Mucosa of descending colon (tissue), 3 donors: ENCODE results near the gene PIGK. TPM values are rescaled to one million over a fixed set of nuclear protein-coding genes. Genes with fewer than 3 reads are reported as not detected.

Experiments
- ATAC-seq: fragments of 200-7000 bp; cut with Tn5 transposase; one replicate; pipeline ENCODE4 v1.9.1; 2020; ENCODE audit warnings: mild to moderate bottlenecking, moderate library complexity
- DNase-seq, 3 donors: peaks; one replicate each; pipeline ENCODE4 v3.0.0-alpha.2; 2020
- H3K36me3 ChIP-seq: fragments of 200-600 bp; one replicate; pipeline ENCODE4 v1.8.0; 2021; ENCODE audit warnings: low read depth, mild to moderate bottlenecking
- H3K4me1 ChIP-seq: fragments of 200-600 bp; one replicate; pipeline ENCODE4 v1.8.0; 2021; ENCODE audit warnings: low read depth, mild to moderate bottlenecking
- H3K4me3 ChIP-seq: fragments of 200-600 bp; one replicate; pipeline ENCODE4 v1.8.0; 2021; ENCODE audit warnings: mild to moderate bottlenecking
- H3K9me3 ChIP-seq: fragments of 200-600 bp; one replicate; pipeline ENCODE4 v1.8.0; 2021; ENCODE audit warnings: mild to moderate bottlenecking
- intact Hi-C, 2 donors: fragments of 100-400 bp; cut with DNase I in 1 of 2; cut with micrococcal nuclease in 1 of 2; formaldehyde crosslinking; loops; one replicate each; pipeline versions ENCODE4 v1.11.0 to v1.11.1; 2022; cut with DNase I, micrococcal nuclease
- total RNA-seq, 3 donors: library from RNA; stranded (reverse); fragmentation: NEBNext Ultra II Directional in 2 of 3; extraction: Animal tissue kit (Norgen Biotek cat#: 25700) in 2 of 3; gene quantifications; one replicate each; pipeline versions ENCODE4 v1.2.1 to v1.2.4, GENCODE V29; 2021 to 2023
- TF ChIP-seq, protein P1 (sequence below): fragments of 200-600 bp; IDR thresholded peaks from one replicate; pipeline ENCODE4 v1.8.0; 2022; ENCODE audit warnings: antibody characterized with exemption, mild to moderate bottlenecking
- donor health status: DM: no; HTN: no; CAD: no; lungs with moderate emphysema.
- donor health status: DM: no; HTN: no; CAD: no.
- donor health status: DM: no; HTN: yes; CAD: no.

Gene PIGK
- total RNA-seq, 3 donors from 2014 or later, result 15.0 to 24.5 (median 16.9) TPM

DNA sequence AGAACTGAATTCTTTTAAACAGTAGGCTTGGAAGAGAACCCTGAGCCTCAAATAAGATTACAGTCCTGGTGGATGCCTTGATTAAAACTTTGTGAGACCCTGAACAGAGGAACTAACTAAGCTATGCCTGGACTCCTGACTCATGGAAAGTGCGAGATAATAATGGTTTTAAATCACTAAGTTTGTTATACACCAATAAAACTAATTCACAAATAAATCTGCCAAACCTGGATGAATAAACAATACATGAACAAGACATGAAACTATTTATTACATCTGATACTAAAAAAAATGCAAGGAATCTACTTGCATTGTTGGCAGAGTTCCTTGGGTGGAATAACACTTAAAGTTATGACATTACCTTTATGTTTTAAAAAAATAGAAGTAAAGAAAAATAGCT lies 118.4 kb downstream of the PIGK start:
- H3K9me3 ChIP-seq, result no peaks in the 10 kb centered on the region
- H3K36me3 ChIP-seq, result no peaks in the 10 kb centered on the region
- ATAC-seq (no peak), DNase-seq (no peak)
- TF ChIP-seq, protein P1, sequence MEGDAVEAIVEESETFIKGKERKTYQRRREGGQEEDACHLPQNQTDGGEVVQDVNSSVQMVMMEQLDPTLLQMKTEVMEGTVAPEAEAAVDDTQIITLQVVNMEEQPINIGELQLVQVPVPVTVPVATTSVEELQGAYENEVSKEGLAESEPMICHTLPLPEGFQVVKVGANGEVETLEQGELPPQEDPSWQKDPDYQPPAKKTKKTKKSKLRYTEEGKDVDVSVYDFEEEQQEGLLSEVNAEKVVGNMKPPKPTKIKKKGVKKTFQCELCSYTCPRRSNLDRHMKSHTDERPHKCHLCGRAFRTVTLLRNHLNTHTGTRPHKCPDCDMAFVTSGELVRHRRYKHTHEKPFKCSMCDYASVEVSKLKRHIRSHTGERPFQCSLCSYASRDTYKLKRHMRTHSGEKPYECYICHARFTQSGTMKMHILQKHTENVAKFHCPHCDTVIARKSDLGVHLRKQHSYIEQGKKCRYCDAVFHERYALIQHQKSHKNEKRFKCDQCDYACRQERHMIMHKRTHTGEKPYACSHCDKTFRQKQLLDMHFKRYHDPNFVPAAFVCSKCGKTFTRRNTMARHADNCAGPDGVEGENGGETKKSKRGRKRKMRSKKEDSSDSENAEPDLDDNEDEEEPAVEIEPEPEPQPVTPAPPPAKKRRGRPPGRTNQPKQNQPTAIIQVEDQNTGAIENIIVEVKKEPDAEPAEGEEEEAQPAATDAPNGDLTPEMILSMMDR, result no peak
- no peaks in the 10 kb centered on the region for H3K4me1 ChIP-seq
- no peak overlapping the region for H3K4me3 ChIP-seq
- intact Hi-C loops, result no loop called here

DNA sequence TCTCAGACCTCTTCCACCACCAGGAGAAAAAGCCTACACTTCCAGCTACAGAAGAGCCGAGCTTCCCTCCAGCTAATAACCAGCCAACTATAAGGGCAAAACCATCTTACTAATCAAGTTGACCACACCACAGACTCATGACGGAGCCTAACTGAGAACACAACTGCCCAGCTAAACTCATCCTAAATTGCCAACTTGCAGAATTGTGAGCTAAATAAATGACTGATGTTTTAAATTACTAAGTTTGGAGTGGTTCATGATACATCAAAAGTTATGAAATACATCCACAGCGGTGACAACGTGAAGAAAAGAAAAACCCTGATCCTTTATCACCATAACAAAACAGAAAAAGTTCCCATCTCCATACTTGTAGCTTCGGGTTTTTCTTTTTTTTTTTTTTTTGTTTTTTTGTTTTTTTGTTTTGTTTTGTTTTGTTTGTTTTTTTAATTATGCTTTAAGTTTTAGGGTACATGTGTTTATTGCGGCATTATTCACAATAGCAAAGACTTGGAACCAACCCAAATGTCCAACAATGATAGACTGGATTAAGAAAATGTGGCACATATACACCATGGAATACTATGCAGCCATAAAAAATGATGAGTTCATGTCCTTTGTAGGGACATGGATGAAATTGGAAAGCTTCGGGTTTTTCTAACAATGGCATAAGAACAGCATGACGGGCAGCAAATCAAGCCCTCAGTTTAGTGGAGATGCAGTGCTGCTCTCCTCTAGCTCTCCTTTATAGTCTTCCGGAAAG lies 122.6 kb downstream of the PIGK start:
- intact Hi-C loops, result no loop called here
- DNase-seq, result no peak
- H3K4me1 ChIP-seq, result no peaks in the 10 kb centered on the region
- H3K9me3 ChIP-seq, result no peaks in the 10 kb centered on the region
- ATAC-seq, result no peak
- TF ChIP-seq, protein P1, result no peak
- no peaks in the 10 kb centered on the region for H3K36me3 ChIP-seq
- no peak overlapping the region for H3K4me3 ChIP-seq

DNA sequence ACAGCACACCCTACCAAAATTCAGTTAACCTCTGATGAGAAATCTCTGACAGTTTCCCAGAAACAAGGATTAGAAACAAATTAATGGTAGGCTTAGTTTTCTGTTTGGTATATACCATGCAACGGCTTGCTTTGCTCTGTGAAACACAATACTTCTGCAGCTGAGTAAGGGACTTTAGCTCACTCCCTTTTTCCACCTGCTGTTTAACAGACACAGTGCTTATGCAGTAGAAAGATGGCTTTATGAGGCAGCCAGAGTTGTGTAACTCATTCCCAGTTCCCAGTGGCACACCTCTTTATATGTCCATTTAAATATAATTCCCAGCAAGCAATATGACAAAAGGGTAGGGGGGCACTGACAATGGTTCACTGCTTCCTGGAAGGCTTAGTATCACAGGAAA lies 124.0 kb downstream of the PIGK start:
- Histone ChIP-seq H3K36me3 (no peaks in the 10 kb centered on the region), H3K4me1 (no peaks in the 10 kb centered on the region), H3K4me3 (no peak overlapping the region), H3K9me3 (no peaks in the 10 kb centered on the region)
- DNase-seq (no peak), ATAC-seq (no peak)
- intact Hi-C loops, result no loop called here
- TF ChIP-seq, protein P1, result no peak

DNA sequence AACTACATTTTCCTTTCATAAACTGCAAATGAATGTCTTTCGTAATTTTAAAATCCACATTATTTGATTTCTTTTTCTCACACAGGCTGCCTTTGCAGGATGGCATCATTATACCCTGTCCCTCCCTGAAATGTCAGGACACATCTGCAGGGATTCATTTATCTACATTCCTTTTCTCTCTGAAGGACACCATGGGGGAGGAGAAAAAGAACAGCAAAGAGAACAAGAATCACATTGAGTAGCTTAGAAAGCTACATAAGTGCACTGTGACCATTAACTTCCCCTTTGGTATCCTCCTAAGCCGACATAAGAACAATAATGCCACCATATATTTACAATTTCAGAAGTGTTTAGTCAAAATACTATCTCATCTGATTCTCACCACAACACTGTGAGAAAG lies 129.5 kb downstream of the PIGK start:
- H3K4me3 ChIP-seq, result no peak overlapping the region
- H3K36me3 ChIP-seq, result no peaks in the 10 kb centered on the region
- H3K9me3 ChIP-seq, result no peaks in the 10 kb centered on the region
- ATAC-seq (no peak), DNase-seq (no peak)
- intact Hi-C loops, result no loop called here
- TF ChIP-seq, protein P1, result no peak
- H3K4me1 ChIP-seq, result no peaks in the 10 kb centered on the region

DNA sequence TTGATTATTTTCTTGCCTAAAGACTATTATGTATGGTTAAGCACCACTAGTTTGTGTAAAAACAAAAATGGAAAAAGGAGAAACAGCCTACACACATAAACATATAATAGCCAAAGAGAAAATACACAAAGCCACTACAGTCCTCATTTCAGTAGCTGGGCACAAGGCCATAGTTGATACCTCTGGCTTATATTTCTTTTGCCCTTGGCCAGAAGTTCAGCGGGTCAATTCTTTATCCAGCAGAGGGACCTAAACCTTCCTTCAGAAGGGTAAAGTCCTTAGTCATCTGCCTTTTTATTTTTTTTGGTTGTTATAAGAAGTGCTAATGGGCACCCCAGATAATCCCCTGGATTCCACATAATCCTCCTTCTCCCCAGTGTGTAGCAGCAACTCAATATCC lies 134.1 kb downstream of the PIGK start:
- ATAC-seq (no peak), DNase-seq (no peak)
- H3K4me1 ChIP-seq, result no peaks in the 10 kb centered on the region
- H3K36me3 ChIP-seq, result no peaks in the 10 kb centered on the region
- no peaks in the 10 kb centered on the region for H3K9me3 ChIP-seq
- intact Hi-C loops, result no loop called here
- H3K4me3 ChIP-seq, result no peak overlapping the region
- TF ChIP-seq, protein P1, result no peak

DNA sequence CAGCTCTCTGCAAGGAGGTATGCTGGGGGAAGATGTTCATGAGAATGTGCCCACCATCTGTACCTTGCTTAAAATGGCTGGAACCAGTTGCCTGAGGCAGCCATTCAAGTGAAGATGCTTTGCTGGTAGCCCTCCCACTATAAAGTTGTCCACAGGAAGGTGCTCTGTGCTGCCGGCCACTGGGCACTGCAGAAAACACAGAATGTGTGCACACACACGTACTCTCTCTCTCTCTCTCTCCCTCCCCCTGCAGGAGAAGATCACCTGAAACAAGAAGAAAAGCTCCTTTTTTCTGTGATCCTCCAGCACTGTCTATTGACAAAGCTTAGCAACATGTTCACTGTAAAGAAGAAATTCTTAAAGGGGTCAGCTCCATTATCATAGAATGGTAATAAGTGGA lies 134.8 kb downstream of the PIGK start:
- DNase-seq, result no peak
- Histone ChIP-seq H3K36me3 (no peaks in the 10 kb centered on the region), H3K9me3 (no peaks in the 10 kb centered on the region), H3K4me3 (no peak overlapping the region), H3K4me1 (no peaks in the 10 kb centered on the region)
- intact Hi-C loops, result no loop called here
- ATAC-seq, result no peak
- TF ChIP-seq, protein P1, result no peak
